ENCODE data around the gene GSKIP.

The GSKIP gene

GRCh38 chr14:96422992-96423391, 59.7 kb downstream of the GSKIP start:
- no peak for DNase-seq

GRCh38 chr14:96423446-96424108, 60.3 kb downstream of the GSKIP start:
- DNase-seq, result no peak

GRCh38 chr14:96424109-96424989, 61.0 kb downstream of the GSKIP start:
- no peak for DNase-seq

GRCh38 chr14:96434040-96434439, 70.7 kb downstream of the GSKIP start:
- no peak for DNase-seq

All from NCI-H510A (cell line).